Lung microvascular endothelial cell (primary cell): ENCODE measurements around the gene C11orf21. TPM values are rescaled to one million over a fixed set of nuclear protein-coding genes. Genes with fewer than 3 reads are reported as not detected.

Experiments
- DNase-seq, 2 donors: peaks; one replicate each; pipeline versions ENCODE4 v3.0.0 to v3.0.0-alpha.2; 2010; ENCODE audit warnings: low read depth in 2 of 2
- total RNA-seq: library from RNA; depleted of rRNA; stranded (reverse); fragments of >200 nt; gene quantifications from 2 replicates; pipeline ENCODE4 v1.2.1, GENCODE V29; 2014

Gene C11orf21
- total RNA-seq, 1 donor from 2014 or later = not detected

- no peak for DNase-seq
These were observed 41.0 kb downstream of the C11orf21 start for GRCh38 chr11:2260491-2261364.

DNA sequence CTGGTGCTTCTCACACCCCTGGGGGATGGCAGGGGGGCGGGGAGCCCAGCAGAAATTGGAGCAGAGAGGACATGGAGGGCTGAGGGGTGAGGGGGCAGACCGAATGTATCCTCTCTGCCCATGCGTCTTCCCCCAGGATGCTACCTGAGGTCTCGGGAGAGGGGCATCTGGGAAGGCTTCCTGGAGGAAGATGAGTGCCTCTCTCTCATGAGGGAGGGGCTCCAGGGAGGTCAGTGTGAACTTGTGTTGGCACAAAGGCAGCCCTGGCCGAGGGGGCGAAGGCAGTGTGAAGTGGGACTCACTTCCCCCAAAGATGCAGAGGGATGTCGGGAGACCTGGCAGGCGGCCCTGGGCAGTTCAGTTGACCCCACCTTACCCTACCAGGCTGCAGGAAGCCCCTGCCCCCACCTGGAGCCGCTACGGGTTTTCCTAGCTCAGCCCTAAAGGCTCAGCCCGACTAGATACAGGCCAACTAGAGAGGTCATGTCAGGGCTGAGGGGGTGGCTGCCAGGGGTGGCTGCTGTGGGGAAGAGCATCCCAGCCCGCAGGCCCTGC lies 41.7 kb downstream of the C11orf21 start:
- no peak for DNase-seq

DNA sequence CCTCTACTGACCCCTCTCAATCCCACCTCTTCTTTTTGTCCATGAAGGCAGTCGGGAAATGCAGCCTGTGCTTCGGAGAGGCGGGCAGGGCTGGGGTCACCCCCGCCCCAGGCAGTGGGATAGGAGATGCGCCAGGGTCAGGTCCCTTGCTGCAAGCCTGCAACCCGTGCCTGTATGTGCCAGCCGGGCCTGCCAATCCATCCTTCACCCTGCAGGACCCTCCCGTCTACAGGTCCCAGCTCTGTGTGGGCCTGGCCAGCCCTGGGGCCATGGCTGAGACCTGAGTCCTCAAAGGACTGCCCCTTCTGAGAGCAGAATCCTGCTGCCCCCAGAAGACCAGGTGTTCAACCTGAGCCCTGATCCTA lies 42.3 kb downstream of the C11orf21 start:
- no peak for DNase-seq

DNA sequence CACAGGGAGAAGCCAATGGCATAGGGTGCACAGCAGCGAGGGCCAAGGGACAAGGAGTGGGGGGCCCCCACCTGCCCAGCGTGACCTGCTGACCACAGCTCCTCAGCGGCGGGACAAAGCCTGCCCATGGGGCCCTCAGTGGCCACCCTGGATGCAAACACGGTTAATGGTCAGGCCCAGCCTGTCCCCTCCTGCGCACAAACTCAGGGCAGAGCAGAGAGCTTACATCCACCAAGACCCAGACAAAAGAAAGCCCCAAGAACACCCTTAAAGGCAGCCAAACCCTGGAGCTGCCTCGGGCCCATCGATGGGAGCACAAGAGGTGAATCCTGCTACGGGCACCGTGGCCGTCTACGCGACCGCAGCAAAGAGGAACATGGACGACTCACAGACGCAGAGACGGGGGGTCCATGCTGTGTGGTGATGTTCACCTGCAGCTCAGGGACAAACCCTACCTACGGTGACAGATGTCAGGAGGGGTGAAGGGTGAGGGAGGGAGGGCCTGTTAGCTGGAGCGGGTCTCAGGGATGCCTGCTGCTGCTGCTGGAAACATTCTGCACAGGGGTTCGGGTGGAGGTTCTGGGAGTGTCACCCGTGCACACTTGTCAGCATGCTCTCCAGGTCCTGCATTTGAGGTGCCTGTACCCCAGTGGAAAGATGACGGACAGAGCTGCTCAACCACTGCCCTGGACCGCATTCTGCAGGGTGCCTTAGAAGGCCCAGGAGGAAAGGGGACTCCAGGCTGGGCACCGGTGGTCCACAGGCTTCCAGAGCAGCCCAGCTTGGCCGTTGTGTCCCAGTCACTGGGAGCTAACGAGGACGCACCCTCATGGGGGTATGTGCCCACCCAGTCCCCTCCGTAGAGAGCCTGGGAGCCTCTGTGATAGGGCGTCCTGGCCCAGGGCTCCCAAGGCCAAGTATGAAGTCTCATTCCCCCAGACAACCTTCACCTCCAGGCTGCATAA lies 42.9 kb downstream of the C11orf21 start:
- DNase-seq = no peak

DNA sequence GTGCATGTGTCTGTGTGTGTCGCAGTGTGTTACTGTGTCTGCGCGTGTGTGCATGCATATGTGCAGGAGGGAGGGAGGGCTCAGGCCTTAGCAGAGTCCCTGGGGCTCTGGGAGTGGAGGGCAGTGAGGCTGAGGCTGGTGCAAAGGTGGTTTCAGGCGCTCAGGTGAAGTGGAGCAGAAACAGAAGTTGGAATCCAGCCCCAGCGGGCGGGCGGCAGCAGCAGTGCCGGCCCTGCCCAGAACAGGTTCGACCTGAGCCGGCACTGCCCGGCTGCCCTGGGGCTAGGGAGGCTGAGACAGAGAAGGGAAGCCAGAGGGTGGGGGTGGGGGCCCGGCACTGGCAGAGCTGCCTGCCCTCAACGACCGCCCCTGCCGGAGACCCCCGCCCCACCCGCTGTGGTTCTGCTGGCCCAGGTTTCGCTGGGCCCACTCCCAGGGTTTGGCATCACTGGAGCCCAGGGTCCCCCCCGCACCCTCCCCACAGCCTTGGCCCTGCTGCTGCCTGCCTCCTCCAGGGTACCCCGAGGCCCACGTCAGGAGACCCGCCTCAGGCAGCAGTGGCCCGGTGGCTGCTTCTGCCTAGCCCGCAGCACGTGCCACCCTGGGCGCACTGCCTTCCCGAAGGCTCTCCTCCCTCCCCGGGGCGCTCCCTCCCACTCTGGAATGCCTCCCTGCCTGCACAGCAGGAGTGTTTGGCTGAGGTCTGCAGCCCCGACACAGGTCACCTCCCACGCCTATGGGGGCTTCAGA lies 44.6 kb downstream of the C11orf21 start:
- no peak for DNase-seq

GRCh38 chr11:2256293-2256913 lies 45.3 kb downstream of the C11orf21 start:
- no peak for DNase-seq

DNA sequence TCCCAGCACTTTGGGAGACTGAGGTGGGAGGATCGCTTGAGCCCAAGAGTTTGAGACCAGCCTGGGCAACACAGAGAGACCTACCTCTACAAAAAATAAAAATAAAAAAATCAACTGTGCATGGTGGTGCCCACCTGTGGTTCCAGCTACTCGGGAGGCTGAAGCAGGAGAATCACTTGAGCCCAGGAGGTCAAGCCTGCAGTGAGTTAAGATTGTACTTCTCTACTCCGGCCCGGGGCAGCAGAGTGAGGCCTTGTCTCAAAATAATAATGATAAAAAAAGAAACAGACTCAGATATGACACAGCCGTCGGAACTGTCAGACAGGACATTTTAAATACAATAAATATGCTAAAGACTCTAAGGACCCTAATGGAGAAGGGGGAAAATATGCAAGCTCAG lies 49.7 kb downstream of the C11orf21 start:
- DNase-seq = no peak

DNA sequence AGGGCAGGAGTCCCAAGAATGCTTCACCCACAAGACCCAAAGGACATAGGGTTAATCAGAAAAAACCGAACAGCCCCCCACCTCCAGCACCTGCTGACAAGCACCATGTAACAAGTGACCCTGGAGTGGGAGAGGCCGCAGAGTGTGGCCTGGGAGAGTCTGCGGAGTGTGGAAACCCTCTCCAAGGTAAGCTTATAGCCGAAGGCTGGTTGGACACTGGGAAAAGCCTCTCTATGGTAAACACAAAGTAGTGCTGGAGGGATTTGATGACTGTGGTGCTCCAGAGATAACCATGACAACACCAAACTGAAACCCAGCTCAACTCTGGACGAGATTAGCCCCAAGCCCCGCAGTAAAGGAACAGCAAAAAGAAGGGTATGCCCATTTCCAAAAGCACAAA lies 50.6 kb downstream of the C11orf21 start:
- no peak for DNase-seq

- DNase-seq = no peak
These were observed 51.2 kb downstream of the C11orf21 start for GRCh38 chr11:2250485-2250884.

DNA sequence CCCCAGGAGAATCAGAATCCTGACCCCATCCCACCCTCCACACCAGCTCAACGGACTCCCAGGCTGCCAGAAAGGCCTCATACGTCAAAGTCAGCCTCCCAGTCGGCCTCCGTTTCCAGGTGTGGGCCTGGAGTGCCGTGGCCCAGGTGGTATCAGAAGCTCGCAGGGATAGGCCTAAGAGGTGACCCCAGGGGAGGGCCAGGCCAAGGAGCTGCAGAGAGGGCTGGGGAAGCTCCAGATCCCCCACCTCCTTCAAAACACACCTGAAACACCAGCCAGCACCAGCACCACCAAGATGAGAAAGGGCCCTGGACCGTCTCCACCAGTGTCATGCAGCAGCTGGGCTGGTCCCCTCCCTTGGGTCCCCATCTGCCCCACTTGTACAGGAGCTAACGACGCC lies 51.7 kb downstream of the C11orf21 start:
- DNase-seq = no peak

DNA sequence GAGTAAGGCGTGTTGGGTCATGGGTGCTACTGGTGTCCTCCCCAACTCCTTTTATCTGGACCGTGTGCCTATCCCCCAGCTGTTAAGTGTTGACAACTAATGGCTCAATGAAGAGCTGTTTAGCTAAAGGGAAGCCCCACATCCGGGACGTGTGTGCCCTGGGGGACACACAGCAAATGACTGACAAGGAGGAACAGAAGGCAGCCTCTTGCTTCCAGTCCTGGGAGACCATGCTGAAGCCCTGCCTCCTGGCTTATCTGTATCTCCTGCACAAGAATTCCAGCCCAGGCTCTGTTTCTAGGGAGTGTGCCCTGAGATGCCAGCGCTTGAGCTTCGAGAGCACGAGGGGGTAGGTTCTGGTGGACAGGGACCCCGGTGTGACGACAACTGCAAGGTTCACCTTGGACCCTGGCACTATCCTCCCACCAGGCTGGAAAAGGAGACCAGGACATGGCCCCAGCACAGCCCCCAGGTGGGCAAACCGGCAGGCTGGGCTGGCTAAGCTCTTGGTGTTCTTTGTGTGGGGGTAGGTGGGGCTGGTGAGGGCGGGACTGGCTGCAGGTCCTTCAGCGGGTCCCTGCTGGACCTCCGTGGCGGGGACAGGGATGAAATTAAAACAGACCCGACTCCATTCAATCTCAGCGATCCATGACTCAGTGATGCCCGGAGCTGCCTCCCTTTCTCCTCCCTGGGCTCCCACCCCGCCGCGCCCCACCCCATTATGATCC lies 52.4 kb downstream of the C11orf21 start:
- DNase-seq = no peak

GRCh38 chr11:2248762-2249161 lies 53.0 kb downstream of the C11orf21 start:
- no peak for DNase-seq

DNA sequence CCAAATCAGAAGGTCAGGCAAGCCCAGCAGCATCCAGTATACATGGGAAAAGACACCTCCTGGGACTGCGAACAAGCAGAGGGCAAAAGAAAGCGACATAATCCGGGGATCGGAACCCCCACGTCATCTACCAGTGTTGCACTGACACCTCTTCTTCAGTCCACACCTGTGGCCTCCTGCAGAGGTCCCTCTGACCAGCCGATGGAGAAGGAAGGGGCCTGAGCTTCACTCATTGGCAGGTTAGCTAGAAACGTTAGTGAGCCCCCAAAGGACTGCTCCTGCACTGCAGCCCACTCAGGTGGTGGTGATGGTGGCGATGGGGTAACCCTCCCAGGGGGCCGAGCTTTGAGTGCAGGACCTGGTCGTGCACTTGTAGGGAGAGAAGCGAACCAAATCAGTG lies 53.5 kb downstream of the C11orf21 start:
- no peak for DNase-seq

DNA sequence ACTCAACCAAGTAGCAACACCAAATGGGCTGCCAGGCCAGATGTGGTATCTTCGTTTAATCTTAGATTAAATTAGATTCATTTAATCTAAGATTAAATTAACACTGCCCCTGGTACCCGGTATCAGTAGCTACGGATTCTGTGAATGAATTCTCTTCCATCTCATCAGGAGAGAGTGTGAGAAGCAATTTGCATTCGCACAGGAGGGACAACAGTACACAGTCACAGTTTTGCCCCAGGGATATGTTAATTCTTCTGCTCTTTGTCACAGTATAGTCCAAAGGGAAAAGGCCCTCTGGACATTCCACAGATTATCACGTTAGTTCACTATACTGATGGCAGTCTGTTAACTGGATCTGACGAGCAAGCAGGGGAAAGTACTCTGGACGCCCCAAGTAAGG lies 54.2 kb downstream of the C11orf21 start:
- no peak for DNase-seq

Other genes with a start within 250 kb of the C11orf21 start
- 4.6 and 6.7 TPM in 2 replicates for gene IGF2, start 162.5 kb downstream of the C11orf21 start, total RNA-seq
- gene INS, start 140.7 kb downstream of the C11orf21 start, total RNA-seq = not detected in 2 replicates
- gene TH, start 130.1 kb downstream of the C11orf21 start, total RNA-seq = under 0.01 TPM in 1 of 2 replicates, not detected in the other
- gene ASCL2, start 31.3 kb downstream of the C11orf21 start, total RNA-seq = under 0.01 TPM in 1 of 2 replicates, not detected in the other
- gene TSPAN32, start 95 bp upstream of the C11orf21 start, total RNA-seq = not detected in 2 replicates
- gene CD81, start 75.4 kb upstream of the C11orf21 start, total RNA-seq = 140 and 212 TPM in 2 replicates
- 36.8 and 57.3 TPM in 2 replicates for gene TSSC4, start 98.8 kb upstream of the C11orf21 start, total RNA-seq
- not detected in 2 replicates for gene TRPM5, start 142.6 kb upstream of the C11orf21 start, total RNA-seq
- gene KCNQ1, start 143.1 kb upstream of the C11orf21 start, total RNA-seq = under 0.01 TPM in 1 of 2 replicates, not detected in the other